Neural cell (in vitro differentiated cells): ENCODE data around the gene RADIL. TPM values are rescaled to one million over a fixed set of nuclear protein-coding genes. Genes with fewer than 3 reads are reported as not detected.

ENCODE experiments used
- H2AFZ ChIP-seq: fragments of 200-600, 300-800 bp; sonication (generic), shearing (Covaris generic); 2 replicates; pipeline ENCODE4 v1.6.0; 2014; ENCODE audit warnings: low read depth, mild to moderate bottlenecking, antibody characterized with exemption, low read length, moderate library complexity
- H3F3A ChIP-seq: fragments of 200-600 bp; shearing (Covaris generic); 2 replicates; pipeline ENCODE4 v1.6.1; 2016; ENCODE audit warnings: mild to moderate bottlenecking, moderate library complexity, mixed read lengths, antibody characterized with exemption, low read length; ENCODE audit not compliant: insufficient read depth, poor library complexity, severe bottlenecking
- H3K27ac ChIP-seq: fragments of 200-600, 300-800 bp; sonication (generic), shearing (Covaris generic); 2 replicates; pipeline ENCODE4 v1.5.1; 2014; ENCODE audit warnings: mild to moderate bottlenecking, low read length, moderate library complexity
- H3K27me3 ChIP-seq: fragments of 300-800, 200-600 bp; sonication (generic), shearing (Covaris generic); 2 replicates; pipeline ENCODE4 v1.6.0; 2014; ENCODE audit warnings: mild to moderate bottlenecking, low read depth, low read length, moderate library complexity; ENCODE audit not compliant: insufficient read depth
- H3K36me3 ChIP-seq: fragments of 300-800, 200-600 bp; sonication (generic), shearing (Covaris generic); 2 replicates; pipeline ENCODE4 v1.5.1; 2014; ENCODE audit warnings: mild to moderate bottlenecking, antibody characterized with exemption, low read length, moderate library complexity; ENCODE audit not compliant: insufficient read depth
- H3K4me2 ChIP-seq: fragments of 300-800, 200-600 bp; sonication (generic), shearing (Covaris generic); 2 replicates; pipeline ENCODE4 v1.6.0; 2014; ENCODE audit warnings: mild to moderate bottlenecking, low read length
- H3K4me3 ChIP-seq: fragments of 300-800, 200-600 bp; sonication (generic), shearing (Covaris generic); 2 replicates; pipeline ENCODE4 v1.5.1; 2014; ENCODE audit warnings: mild to moderate bottlenecking, low read length, moderate library complexity
- H3K79me2 ChIP-seq: fragments of 200-600 bp; shearing (Covaris generic); replicated peaks from 2 replicates; pipeline ENCODE4 v1.6.0; 2014; ENCODE audit warnings: mild to moderate bottlenecking, low read length, moderate library complexity; ENCODE audit not compliant: insufficient read depth
- H3K9ac ChIP-seq: fragments of 300-800, 200-600 bp; sonication (generic), shearing (Covaris generic); 2 replicates; pipeline ENCODE4 v1.6.1; 2016; ENCODE audit warnings: mild to moderate bottlenecking, low read length, mixed read lengths
- H3K9me2 ChIP-seq: fragments of 200-600 bp; shearing (Covaris generic); 2 replicates; pipeline ENCODE4 v1.6.1; 2016; ENCODE audit warnings: mild to moderate bottlenecking, low read length, mixed read lengths; ENCODE audit not compliant: insufficient read depth
- H3K9me3 ChIP-seq: fragments of 200-600, 300-800 bp; sonication (generic), shearing (Covaris generic); 2 replicates; pipeline ENCODE4 v1.6.1; 2016; ENCODE audit warnings: mild to moderate bottlenecking, mixed run types, low read length, moderate library complexity, mixed read lengths
- H4K20me1 ChIP-seq: fragments of 200-600 bp; shearing (Covaris generic); 2 replicates; pipeline ENCODE4 v1.6.1; 2016; ENCODE audit warnings: mild to moderate bottlenecking, mixed run types; ENCODE audit not compliant: insufficient read depth
- EP300 ChIP-seq: fragments of 450-650 bp; conservative IDR thresholded peaks from 2 replicates; pipeline ENCODE4 v1.6.1; 2014; ENCODE audit warnings: antibody characterized with exemption, mild to moderate bottlenecking, moderate library complexity; ENCODE audit not compliant: poor library complexity, severe bottlenecking
- EZH2 ChIP-seq: fragments of 200-600, 300-800 bp; shearing (Covaris generic), sonication (generic); IDR thresholded peaks from 2 replicates; pipeline ENCODE4 v1.6.1; 2014; ENCODE audit warnings: antibody characterized with exemption, low read length, borderline replicate concordance, mild to moderate bottlenecking; ENCODE audit not compliant: insufficient read depth, poor library complexity, severe bottlenecking
- MXI1 ChIP-seq: fragments of 450-650 bp; conservative IDR thresholded peaks from 2 replicates; pipeline ENCODE4 v1.6.1; 2014; ENCODE audit warnings: antibody characterized with exemption, mild to moderate bottlenecking; ENCODE audit not compliant: poor library complexity, severe bottlenecking
- POLR2AphosphoS5 ChIP-seq: IDR thresholded peaks from 2 replicates; pipeline ENCODE4 v1.6.1; 2012
- RAD21 ChIP-seq: fragments of 450-650 bp; conservative IDR thresholded peaks from 2 replicates; pipeline ENCODE4 v1.6.1; 2014; ENCODE audit warnings: antibody characterized with exemption, mild to moderate bottlenecking, moderate library complexity
- SMC3 ChIP-seq: fragments of 450-650 bp; conservative IDR thresholded peaks from 2 replicates; pipeline ENCODE4 v1.6.1; 2014; ENCODE audit warnings: antibody characterized with exemption, mild to moderate bottlenecking, moderate library complexity; ENCODE audit not compliant: poor library complexity
- TAF1 ChIP-seq: IDR thresholded peaks from 2 replicates; pipeline ENCODE4 v1.6.1; 2012; ENCODE audit warnings: low read depth
- polyA plus RNA-seq: library from polyadenylated mRNA; depleted of rRNA; stranded (reverse); fragments of >200 nt; gene quantifications from 2 replicates; pipeline ENCODE4 v1.2.3, GENCODE V29; 2014
- TF ChIP-seq, protein P1 (sequence below): IDR thresholded peaks from 2 replicates; pipeline ENCODE4 v1.6.1; 2012; ENCODE audit warnings: borderline replicate concordance
- TF ChIP-seq, protein P2 (sequence below): fragments of 450-650 bp; IDR thresholded peaks from 2 replicates; pipeline ENCODE4 v1.5.1; 2014; ENCODE audit warnings: antibody characterized with exemption, mild to moderate bottlenecking, moderate library complexity; ENCODE audit not compliant: poor library complexity, severe bottlenecking

The RADIL gene
- polyA plus RNA-seq, 1 donor from 2014 or later = 4.1 TPM

DNA sequence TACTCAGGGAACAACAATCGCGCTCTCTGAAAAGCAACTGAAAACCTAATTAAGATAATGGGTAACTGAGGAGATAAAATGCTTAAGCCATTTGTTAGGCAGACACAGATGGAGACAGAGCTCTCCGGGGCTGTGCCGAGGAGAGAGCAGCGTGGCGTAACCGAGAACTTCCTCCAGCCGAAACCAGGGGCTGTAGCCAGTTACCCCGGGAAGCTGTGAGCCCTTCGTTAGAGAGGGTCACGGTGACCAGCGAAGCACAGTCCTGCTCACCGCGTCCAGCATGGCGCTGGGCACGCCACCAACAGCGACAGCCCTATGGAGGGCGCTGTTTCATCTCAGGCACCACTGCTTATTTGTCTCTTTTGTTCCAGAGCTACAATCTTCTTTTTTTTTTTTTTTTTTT is 37.8 kb downstream of the RADIL start:
- no peak overlapping the region for H3K4me2 ChIP-seq

DNA sequence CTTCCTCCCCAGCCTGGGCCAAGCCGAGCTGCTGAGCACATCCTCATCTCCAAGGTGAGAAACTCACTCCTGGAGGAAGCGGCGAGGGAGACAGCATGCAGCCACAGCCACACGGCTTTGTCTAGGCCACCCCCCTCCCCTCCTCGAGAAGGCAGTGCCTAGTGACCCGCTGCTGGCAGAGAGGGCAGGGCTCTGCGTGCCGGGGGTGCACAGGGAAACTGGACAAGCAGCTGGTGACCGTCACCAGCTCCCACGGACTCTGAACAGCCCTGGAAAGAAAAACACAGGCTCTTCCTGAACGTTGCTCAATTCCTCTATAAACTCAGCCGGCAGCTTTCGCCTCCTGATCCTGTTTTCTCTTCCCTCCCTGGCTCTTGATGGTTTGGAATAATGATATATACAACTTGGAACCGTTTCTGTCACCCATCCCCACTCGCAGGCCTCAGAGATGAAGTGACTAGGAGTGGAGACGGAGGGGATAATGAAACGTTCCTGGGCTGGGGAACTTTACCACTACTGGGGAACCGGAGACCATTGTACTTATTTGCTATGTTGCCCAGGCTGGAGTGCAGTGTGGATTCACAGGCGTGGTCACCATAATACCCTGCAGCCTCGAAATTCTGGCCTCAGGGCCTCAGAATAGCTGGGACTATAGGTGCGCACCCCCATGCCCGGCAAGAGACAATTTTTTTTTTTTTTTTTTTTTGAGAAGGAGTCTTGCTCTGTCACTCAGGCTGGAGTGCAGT is 41.0 kb downstream of the RADIL start:
- H3K4me2 ChIP-seq = no peak overlapping the region
- H3K9me2 ChIP-seq = no peaks in the 10 kb centered on the region
- no peaks in the 10 kb centered on the region for H3F3A ChIP-seq
- H3K9me3 ChIP-seq = no peaks in the 10 kb centered on the region
- no peaks in the 10 kb centered on the region for H3K36me3 ChIP-seq
- H2AFZ ChIP-seq = no peak overlapping the region
- no peaks in the 10 kb centered on the region for H4K20me1 ChIP-seq
- H3K4me3 ChIP-seq = no peak overlapping the region
- H3K9ac ChIP-seq = no peak overlapping the region
- H3K27me3 ChIP-seq = no peaks in the 10 kb centered on the region
- TF ChIP-seq RAD21 (no peak), MXI1 (no peak), EZH2 (no peak), SMC3 (no peak), EP300 (no peak), POLR2AphosphoS5 (no peak), TAF1 (no peak)
- TF ChIP-seq, protein P1, sequence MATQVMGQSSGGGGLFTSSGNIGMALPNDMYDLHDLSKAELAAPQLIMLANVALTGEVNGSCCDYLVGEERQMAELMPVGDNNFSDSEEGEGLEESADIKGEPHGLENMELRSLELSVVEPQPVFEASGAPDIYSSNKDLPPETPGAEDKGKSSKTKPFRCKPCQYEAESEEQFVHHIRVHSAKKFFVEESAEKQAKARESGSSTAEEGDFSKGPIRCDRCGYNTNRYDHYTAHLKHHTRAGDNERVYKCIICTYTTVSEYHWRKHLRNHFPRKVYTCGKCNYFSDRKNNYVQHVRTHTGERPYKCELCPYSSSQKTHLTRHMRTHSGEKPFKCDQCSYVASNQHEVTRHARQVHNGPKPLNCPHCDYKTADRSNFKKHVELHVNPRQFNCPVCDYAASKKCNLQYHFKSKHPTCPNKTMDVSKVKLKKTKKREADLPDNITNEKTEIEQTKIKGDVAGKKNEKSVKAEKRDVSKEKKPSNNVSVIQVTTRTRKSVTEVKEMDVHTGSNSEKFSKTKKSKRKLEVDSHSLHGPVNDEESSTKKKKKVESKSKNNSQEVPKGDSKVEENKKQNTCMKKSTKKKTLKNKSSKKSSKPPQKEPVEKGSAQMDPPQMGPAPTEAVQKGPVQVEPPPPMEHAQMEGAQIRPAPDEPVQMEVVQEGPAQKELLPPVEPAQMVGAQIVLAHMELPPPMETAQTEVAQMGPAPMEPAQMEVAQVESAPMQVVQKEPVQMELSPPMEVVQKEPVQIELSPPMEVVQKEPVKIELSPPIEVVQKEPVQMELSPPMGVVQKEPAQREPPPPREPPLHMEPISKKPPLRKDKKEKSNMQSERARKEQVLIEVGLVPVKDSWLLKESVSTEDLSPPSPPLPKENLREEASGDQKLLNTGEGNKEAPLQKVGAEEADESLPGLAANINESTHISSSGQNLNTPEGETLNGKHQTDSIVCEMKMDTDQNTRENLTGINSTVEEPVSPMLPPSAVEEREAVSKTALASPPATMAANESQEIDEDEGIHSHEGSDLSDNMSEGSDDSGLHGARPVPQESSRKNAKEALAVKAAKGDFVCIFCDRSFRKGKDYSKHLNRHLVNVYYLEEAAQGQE = no peak
- TF ChIP-seq, protein P2, sequence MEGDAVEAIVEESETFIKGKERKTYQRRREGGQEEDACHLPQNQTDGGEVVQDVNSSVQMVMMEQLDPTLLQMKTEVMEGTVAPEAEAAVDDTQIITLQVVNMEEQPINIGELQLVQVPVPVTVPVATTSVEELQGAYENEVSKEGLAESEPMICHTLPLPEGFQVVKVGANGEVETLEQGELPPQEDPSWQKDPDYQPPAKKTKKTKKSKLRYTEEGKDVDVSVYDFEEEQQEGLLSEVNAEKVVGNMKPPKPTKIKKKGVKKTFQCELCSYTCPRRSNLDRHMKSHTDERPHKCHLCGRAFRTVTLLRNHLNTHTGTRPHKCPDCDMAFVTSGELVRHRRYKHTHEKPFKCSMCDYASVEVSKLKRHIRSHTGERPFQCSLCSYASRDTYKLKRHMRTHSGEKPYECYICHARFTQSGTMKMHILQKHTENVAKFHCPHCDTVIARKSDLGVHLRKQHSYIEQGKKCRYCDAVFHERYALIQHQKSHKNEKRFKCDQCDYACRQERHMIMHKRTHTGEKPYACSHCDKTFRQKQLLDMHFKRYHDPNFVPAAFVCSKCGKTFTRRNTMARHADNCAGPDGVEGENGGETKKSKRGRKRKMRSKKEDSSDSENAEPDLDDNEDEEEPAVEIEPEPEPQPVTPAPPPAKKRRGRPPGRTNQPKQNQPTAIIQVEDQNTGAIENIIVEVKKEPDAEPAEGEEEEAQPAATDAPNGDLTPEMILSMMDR = no peak
- H3K27ac ChIP-seq = no peak overlapping the region
- no peaks in the 10 kb centered on the region for H3K79me2 ChIP-seq

More for the DNA sequence above, 37.8 kb downstream of the RADIL start:
- Histone ChIP-seq H3K9me2 (no peaks in the 10 kb centered on the region), H3K9ac (no peak overlapping the region), H3K9me3 (no peaks in the 10 kb centered on the region), H3K4me3 (no peak overlapping the region), H3K27me3 (no peaks in the 10 kb centered on the region), H2AFZ (no peak overlapping the region), H3K36me3 (no peaks in the 10 kb centered on the region), H4K20me1 (no peaks in the 10 kb centered on the region), H3K27ac (no peak overlapping the region), H3K79me2 (no peaks in the 10 kb centered on the region), H3F3A (no peaks in the 10 kb centered on the region)
- TF ChIP-seq MXI1 = no peak
- TF ChIP-seq, protein P2 = no peak
- TF ChIP-seq RAD21 = no peak
- TF ChIP-seq EZH2 = no peak
- no peak for TF ChIP-seq TAF1
- TF ChIP-seq POLR2AphosphoS5 = no peak
- no peak for TF ChIP-seq SMC3
- TF ChIP-seq, protein P1 = no peak
